Liver (tissue), 9 donors: ENCODE results near the gene SP100. TPM values are rescaled to one million over a fixed set of nuclear protein-coding genes. Genes with fewer than 3 reads are reported as not detected.

Experiments
- DNase-seq: peaks from one replicate; pipeline ENCODE4 v3.0.0-alpha.2; 2017; ENCODE audit warnings: low spot score
- H3K27ac ChIP-seq, 2 donors: one replicate each; pipeline ENCODE4 v1.7.0; 2013; ENCODE audit warnings: inconsistent platforms in 2 of 2, low read length in 2 of 2, control low read depth in 1 of 2, low read depth in 1 of 2, mild to moderate bottlenecking in 1 of 2
- H3K27me3 ChIP-seq, 4 donors: one replicate each; pipeline versions ENCODE4 v1.6.1 to v1.7.0; 2013; ENCODE audit warnings: low read length in 3 of 4, inconsistent platforms in 1 of 4, mild to moderate bottlenecking in 1 of 4, moderate library complexity in 1 of 4; ENCODE audit not compliant: control insufficient read depth in 4 of 4, insufficient read depth in 4 of 4
- H3K36me3 ChIP-seq, 4 donors: one replicate each; pipeline versions ENCODE4 v1.6.1 to v1.7.0; 2013; ENCODE audit warnings: low read length in 3 of 4, mild to moderate bottlenecking in 3 of 4, low read depth in 1 of 4, moderate library complexity in 1 of 4; ENCODE audit not compliant: control insufficient read depth in 4 of 4, insufficient read depth in 3 of 4
- H3K4me1 ChIP-seq, 4 donors: one replicate each; pipeline versions ENCODE4 v1.6.1 to v1.7.0; 2013; ENCODE audit warnings: low read length in 3 of 4, mild to moderate bottlenecking in 3 of 4, moderate library complexity in 1 of 4; ENCODE audit not compliant: control insufficient read depth in 4 of 4, insufficient read depth in 4 of 4
- H3K4me3 ChIP-seq, 3 donors: one replicate each; pipeline versions ENCODE4 v1.6.1 to v1.7.0; 2013; ENCODE audit warnings: low read length in 3 of 3, control low read depth in 1 of 3, low read depth in 1 of 3, mild to moderate bottlenecking in 1 of 3
- H3K9ac ChIP-seq, 2 donors: one replicate each; pipeline ENCODE4 v1.7.0; 2013; ENCODE audit warnings: low read length in 2 of 2, mild to moderate bottlenecking in 2 of 2, moderate library complexity in 2 of 2, control low read depth in 1 of 2, low read depth in 1 of 2
- H3K9me3 ChIP-seq, 4 donors: one replicate each; pipeline versions ENCODE4 v1.6.1 to v1.7.0; 2013; ENCODE audit warnings: low read length in 3 of 4; ENCODE audit not compliant: control insufficient read depth in 4 of 4
- ATF3 ChIP-seq: IDR thresholded peaks from 2 replicates; pipeline ENCODE4 v1.6.1; 2016; ENCODE audit warnings: antibody characterized with exemption
- EGR1 ChIP-seq, 2 donors: IDR thresholded peaks; 2 replicates each; pipeline ENCODE4 v1.6.1; 2016 to 2018; ENCODE audit warnings: antibody characterized with exemption in 2 of 2, low read depth in 2 of 2
- FOXA2 ChIP-seq: IDR thresholded peaks from 2 replicates; pipeline ENCODE4 v1.6.1; 2016; ENCODE audit warnings: antibody characterized with exemption
- GABPA ChIP-seq, 2 donors: IDR thresholded peaks in 1 of 2; conservative IDR thresholded peaks in 1 of 2; 2 replicates each; pipeline ENCODE4 v1.6.1; 2016; ENCODE audit warnings: antibody characterized with exemption in 2 of 2, mild to moderate bottlenecking in 1 of 2, moderate library complexity in 1 of 2
- HNF4A ChIP-seq, 2 donors: conservative IDR thresholded peaks; 2 replicates each; pipeline ENCODE4 v1.6.1; 2016; ENCODE audit warnings: antibody characterized with exemption in 2 of 2, mild to moderate bottlenecking in 2 of 2
- HNF4G ChIP-seq: IDR thresholded peaks from 2 replicates; pipeline ENCODE4 v1.6.1; 2016; ENCODE audit warnings: antibody characterized with exemption
- JUND ChIP-seq, 2 donors: IDR thresholded peaks; 2 replicates each; pipeline ENCODE4 v1.6.1; 2016; ENCODE audit warnings: antibody characterized with exemption in 2 of 2
- MAX ChIP-seq: IDR thresholded peaks from 2 replicates; pipeline ENCODE4 v1.6.1; 2016; ENCODE audit warnings: antibody characterized with exemption
- NR2F2 ChIP-seq: IDR thresholded peaks from 2 replicates; pipeline ENCODE4 v1.6.1; 2016; ENCODE audit warnings: antibody characterized with exemption
- RAD21 ChIP-seq, 2 donors: IDR thresholded peaks; 2 replicates each; pipeline ENCODE4 v1.6.1; 2016; ENCODE audit warnings: antibody characterized with exemption in 2 of 2, mild to moderate bottlenecking in 2 of 2
- REST ChIP-seq: IDR thresholded peaks from 2 replicates; pipeline ENCODE4 v1.6.1; 2016; ENCODE audit warnings: antibody characterized with exemption, mild to moderate bottlenecking
- RXRA ChIP-seq, 2 donors: IDR thresholded peaks; 2 replicates each; pipeline ENCODE4 v1.6.1; 2017 to 2018; ENCODE audit warnings: antibody characterized with exemption in 2 of 2, mild to moderate bottlenecking in 1 of 2
- SP1 ChIP-seq: IDR thresholded peaks from 2 replicates; pipeline ENCODE4 v1.6.1; 2018; ENCODE audit warnings: antibody characterized with exemption, mild to moderate bottlenecking
- TAF1 ChIP-seq: conservative IDR thresholded peaks from 2 replicates; pipeline ENCODE4 v1.6.1; 2016; ENCODE audit warnings: antibody characterized with exemption, mild to moderate bottlenecking
- YY1 ChIP-seq: IDR thresholded peaks from 2 replicates; pipeline ENCODE4 v1.6.1; 2016; ENCODE audit warnings: antibody characterized with exemption, mild to moderate bottlenecking
- ZBTB33 ChIP-seq: IDR thresholded peaks from 2 replicates; pipeline ENCODE4 v1.6.1; 2016; ENCODE audit warnings: antibody characterized with exemption
- WGBS: extraction: QIAGEN DNeasy Blood & Tissue Kit; methylation state at CpG from one replicate; pipeline ENCODE4 v1.1.7; 2013; 5-methylcytosine and 5-hydroxymethylcytosine counted together
- polyA plus RNA-seq, 2 donors: library from polyadenylated mRNA; stranded (reverse) in 1 of 2; unstranded in 1 of 2; fragments of 200-250 nt in 1 of 2; fragments of >200 nt in 1 of 2; fragmentation: Nextera tagmentation in 1 of 2; extraction: Ambion mirVana in 1 of 2; gene quantifications; one replicate each; pipeline versions ENCODE4 v1.2.1 to v1.2.3, GENCODE V29; 2013 to 2015
- total RNA-seq, 2 donors: library from RNA; depleted of rRNA; stranded (reverse); fragments of >200 nt; gene quantifications; one replicate each; pipeline ENCODE4 v1.2.3, GENCODE V29; 2014
- TF ChIP-seq, protein P1 (sequence below): fragments of 150-350 bp; IDR thresholded peaks from 2 replicates; pipeline ENCODE4 v1.5.1; 2017; ENCODE audit warnings: improper control_type of control experiment, low read depth, low read length; ENCODE audit not compliant: missing input control
- donor health status: healthy.
- donor health status: healthy.
- donor health status: healthy.
- donor health status: healthy.
- donor health status: healthy.

Gene SP100
- total and polyA plus RNA-seq, 4 donors, result 21.9 to 45.5 (median 33.1) TPM

DNA sequence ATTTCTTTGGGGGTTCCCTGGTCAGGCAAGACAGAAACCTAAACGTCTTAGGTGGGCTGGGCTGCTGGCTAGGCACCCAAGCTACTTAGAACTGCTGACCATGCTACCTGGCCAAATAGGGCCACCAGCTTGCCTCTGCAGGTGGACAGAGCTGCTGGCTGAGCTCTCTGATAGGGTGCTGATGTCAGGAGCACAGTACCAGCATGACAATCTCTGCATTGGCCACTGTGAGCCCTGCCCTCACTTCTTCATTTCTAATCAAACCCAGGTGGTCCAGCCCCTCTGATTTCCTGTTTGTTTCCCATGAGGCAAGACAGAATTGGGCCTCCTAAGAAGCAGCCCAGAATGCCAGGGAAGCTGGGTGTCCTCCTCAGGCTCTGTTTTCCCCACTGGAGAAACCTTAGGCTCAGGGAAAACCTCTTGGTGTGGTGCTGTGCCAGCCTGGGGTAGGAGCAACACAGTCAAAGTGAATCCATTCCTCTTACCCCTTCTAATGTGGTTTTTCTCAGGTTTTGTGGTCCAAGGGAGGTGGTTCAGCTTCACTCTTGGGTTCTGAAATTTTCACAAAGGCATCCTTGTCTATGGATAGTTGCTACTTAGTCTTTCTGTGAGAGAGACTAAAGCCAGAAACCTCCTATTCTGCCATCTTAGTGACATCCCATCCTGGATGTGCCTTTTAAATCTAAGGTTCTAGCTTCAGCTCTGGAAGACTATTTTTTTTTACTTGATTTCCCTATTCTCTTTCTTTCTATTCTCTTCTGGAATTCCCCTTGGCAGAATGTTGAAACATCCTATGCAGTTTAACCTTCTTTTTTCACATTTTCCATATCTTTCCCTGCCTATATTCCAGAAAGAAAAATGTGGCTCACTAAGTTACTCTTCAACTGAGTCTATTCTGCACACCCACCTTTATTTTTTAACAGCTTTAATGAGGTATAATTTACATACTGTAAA is 15.2 kb downstream of the SP100 start:
- 100% methylated on average over 1 of the region's 1 CpG for WGBS
- no peak for DNase-seq
- H3K9ac ChIP-seq, result no peak overlapping the region
- H3K27ac ChIP-seq, result no peak overlapping the region
- H3K4me1 ChIP-seq, result peaks cover 0 to 6% (median 2%) of the 10 kb centered on the region in 4 donors
- no peaks in the 10 kb centered on the region for H3K27me3 ChIP-seq
- H3K9me3 ChIP-seq, result peaks cover 0 to 3% (median 2%) of the 10 kb centered on the region in 4 donors
- no peak for TF ChIP-seq GABPA (IDR thresholded peaks at IDR 0.05 in 1 of 2, conservative IDR thresholded peaks at IDR 0.05 in 1 of 2)
- TF ChIP-seq, protein P1, sequence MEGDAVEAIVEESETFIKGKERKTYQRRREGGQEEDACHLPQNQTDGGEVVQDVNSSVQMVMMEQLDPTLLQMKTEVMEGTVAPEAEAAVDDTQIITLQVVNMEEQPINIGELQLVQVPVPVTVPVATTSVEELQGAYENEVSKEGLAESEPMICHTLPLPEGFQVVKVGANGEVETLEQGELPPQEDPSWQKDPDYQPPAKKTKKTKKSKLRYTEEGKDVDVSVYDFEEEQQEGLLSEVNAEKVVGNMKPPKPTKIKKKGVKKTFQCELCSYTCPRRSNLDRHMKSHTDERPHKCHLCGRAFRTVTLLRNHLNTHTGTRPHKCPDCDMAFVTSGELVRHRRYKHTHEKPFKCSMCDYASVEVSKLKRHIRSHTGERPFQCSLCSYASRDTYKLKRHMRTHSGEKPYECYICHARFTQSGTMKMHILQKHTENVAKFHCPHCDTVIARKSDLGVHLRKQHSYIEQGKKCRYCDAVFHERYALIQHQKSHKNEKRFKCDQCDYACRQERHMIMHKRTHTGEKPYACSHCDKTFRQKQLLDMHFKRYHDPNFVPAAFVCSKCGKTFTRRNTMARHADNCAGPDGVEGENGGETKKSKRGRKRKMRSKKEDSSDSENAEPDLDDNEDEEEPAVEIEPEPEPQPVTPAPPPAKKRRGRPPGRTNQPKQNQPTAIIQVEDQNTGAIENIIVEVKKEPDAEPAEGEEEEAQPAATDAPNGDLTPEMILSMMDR, result no peak
- no peak for TF ChIP-seq HNF4G
- no peak for TF ChIP-seq JUND (IDR thresholded peaks at IDR 0.05)
- no peak for TF ChIP-seq FOXA2
- TF ChIP-seq ZBTB33, result no peak
- no peak for TF ChIP-seq RXRA (IDR thresholded peaks at IDR 0.05)
- no peak for TF ChIP-seq HNF4A (conservative IDR thresholded peaks at IDR 0.05)
- no peak for TF ChIP-seq SP1
- TF ChIP-seq RAD21 (IDR thresholded peaks at IDR 0.05), result no peak
- TF ChIP-seq TAF1, result no peak
- no peak for TF ChIP-seq NR2F2
- no peak for TF ChIP-seq EGR1 (IDR thresholded peaks at IDR 0.05; ENCODE audit: low read depth in 2 of 2)
- no peak for TF ChIP-seq REST
- TF ChIP-seq MAX, result no peak
- TF ChIP-seq ATF3, result no peak
- no peak for TF ChIP-seq YY1
- no peak overlapping the region for H3K4me3 ChIP-seq
- peaks cover 0 to 3% (median 2%) of the 10 kb centered on the region in 4 donors for H3K36me3 ChIP-seq
